Measurements from ENCODE around the gene OLFML2B.
A peak's percentile ranks its signal among the peaks of the same experiment; 100 is the strongest.
"Not testable (repeated sequence)": the region's sequence is repeated elsewhere in the genome, so short reads cannot be mapped to it uniquely, and the experiment has no call there.

OLFML2B gene

DNA sequence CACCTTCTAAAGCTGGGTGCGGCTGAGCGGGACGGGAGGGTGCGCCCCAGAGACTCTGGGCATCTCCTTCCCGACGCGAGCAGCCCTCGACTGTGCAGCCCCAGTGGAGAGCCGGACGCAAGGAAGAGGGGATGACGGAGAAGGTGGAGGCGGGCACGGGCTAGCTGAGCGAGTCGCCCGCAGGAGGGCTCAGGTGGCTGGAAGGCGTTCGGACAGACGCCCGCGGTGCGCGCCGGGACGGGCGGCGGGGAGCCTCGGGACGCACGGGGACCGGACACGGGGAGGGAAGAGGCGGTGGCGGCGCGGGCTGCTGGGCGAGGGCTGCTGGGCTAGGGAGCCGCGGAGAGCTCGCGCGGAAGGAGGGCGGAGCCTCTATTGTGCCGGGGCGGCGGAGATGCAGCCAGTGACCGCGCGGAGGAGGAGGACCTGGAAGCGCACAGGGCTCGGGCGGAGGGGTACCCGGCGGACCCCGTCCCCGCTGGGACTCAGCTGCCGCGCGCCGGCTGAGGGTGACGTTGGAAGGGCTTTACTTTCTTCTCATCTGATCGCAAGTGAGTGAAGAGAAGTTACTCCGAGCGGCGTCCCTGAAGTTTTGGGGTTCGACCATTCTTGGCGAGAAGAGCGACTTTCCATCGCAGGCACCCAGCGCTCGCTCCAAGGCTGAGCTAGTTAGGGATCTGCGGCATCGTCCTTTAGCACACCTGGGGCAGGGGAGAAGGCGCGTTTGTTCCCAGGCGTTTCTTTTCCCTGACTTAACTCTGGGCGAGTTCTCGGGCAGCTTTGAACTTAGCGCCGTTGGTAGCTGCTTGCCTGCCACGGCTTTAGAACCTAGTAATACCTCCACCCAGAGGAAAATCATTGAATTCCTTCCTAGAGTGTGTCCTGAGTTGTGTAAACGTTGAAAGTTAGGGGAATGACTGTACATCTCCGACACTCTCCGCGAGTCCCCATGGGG lies at the start of gene OLFML2B:
Gene OLFML2B, minus strand, starts transcription at position 323 of the 955 bp plus-strand sequence. CDS start 439 bp downstream, outside the sequence.
- peak; percentile 30 for DNase-seq

DNA sequence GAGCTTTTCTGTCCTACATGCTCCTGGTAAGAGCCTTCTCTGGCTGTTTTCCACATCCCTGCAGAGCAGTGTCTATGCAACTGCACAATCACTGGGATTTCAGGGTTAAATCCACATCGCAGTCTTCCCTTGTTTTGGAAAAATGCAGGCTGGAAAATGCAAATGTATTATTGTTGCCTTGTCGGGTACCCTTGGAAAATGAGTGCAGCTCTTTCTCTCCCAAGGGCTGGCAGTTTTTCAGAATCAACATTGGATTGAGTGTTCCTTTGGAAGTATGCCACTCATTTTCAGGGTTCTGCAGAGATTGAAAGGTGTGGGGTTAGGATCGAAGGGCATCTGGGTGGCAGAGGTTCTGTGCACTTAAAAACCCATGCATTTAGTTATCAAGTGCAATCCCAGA lies 49.1 kb upstream of the OLFML2B start:
- no peak for DNase-seq

DNA sequence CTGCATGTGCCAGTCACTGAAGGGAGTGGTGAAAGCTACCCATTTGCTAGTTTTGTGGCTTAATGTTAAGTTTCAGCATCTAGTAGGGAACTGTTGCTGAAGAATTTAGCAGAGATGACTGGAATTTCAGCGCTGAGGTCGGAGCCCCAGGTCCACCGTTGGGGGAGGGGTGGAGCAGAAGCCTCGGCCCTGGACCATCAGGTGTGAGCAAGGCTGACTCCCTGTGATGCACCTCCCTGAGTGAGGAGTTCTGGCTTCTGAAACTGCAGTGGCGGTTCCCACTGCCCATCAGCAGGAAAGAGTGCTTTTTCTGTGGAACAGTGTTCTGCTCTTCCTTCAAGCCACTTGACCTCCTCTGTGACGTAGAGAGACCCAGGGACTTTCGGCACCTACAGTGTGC lies 47.2 kb upstream of the OLFML2B start:
- no peak for DNase-seq

DNA sequence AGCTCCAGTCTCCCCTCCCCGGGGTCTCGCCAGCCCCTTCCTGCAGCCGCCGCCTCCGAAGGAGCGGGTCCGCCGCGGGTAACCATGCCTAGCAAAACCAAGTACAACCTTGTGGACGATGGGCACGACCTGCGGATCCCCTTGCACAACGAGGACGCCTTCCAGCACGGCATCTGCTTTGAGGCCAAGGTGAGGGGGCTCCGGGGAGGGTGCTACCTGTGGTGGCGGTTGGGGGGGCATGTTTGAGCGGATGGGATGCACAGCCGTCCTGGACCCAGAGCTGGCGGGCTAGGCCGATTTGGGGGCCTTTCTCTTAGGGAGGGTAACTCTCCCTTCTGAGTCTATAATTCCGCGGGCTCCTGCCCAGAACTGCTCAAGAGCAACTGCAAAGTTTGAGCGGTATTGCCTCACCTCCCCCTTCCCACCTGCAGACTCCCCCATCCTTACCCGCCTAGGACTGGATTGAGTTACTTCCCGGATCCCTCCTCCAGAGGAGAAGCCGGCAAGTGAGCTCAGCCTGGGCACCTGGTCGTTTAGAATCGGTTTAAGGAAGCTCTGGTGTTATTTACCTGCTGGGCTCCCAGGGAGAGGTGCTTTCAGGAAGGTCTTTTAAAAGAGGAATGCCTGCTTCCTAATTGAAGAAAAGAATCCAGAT lies 46.6 kb upstream of the OLFML2B start:
- DNase-seq: peak; percentile 71

DNA sequence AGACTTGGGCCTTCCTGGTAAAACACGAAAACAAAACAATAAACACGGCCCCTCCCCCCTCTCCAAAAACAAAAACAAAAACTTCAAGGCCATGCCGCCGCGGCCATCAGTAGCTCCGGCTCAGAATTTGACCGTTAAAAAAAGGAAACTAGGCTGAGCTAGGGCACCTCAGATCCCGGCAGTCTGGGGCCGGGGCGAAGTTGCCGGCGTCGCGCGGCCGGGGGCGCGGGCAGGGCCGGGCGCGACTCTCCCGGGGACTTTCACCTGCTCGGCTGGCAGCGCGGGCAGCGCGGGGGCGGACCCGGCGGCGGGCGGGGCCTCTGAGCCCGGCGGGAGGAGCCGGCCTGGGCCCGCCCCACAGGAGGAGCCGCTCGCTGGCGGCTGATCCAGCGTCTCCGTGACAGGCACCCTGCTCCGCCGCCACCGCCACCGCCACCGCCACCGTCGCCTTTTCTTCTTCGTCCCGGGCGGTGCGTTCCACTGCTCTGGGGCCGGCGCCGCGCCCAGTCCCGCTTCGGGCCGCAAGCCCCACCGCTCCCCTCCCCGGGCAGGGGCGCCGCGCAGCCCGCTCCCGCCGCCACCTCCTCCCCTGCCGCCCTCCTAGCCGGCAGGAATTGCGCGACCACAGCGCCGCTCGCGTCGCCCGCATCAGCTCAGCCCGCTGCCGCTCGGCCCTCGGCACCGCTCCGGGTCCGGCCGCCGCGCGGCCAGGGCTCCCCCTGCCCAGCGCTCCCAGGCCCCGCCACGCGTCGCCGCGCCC lies 45.8 kb upstream of the OLFML2B start, which contains the start of gene NOS1AP:
Gene NOS1AP, plus strand, starts transcription at position 358 of the 760 bp plus-strand sequence. CDS start 487 bp downstream, outside the sequence.
- peak; percentile 84 for DNase-seq

GRCh38 chr1:162068301-162068700 lies 44.6 kb upstream of the OLFML2B start:
- DNase-seq: no peak

DNA sequence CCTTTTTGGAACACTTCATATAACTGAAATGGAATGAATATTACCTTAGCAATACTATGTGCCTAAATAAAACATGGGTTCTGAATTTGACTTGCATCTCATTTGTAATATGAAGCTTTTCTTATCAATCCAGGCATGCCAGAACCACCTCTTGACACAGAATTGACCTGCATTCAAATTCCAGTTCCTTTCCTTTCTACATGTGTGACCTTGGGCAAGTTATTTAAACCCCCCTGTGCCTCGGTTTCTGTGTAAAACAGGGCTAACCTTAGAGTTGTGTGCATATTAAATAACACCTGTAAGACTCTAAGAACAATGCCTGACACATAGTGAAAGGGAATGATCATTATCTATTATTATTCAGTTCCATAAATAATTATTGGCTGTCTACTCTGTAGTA lies 43.8 kb upstream of the OLFML2B start:
- DNase-seq: no peak

DNA sequence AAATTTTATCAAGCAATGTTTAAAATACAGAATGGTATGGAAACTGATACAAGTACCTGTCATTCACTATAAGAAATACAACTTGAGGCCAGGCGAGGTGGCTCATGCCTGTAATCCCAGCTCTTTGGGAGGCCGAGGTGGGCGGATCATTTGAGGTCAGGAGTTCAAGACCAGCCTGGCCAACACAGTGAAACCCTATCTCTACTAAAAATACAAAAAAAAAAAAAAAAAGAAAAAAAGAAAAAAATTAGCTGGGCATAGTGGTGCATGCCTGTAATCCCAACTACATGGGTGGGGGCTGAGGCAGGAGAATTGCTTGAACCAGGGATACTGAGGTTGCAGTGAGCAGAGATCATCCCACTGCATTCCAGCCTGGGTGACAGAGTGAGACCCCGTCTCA lies 43.2 kb upstream of the OLFML2B start:
- DNase-seq: not testable (repeated sequence)

DNA sequence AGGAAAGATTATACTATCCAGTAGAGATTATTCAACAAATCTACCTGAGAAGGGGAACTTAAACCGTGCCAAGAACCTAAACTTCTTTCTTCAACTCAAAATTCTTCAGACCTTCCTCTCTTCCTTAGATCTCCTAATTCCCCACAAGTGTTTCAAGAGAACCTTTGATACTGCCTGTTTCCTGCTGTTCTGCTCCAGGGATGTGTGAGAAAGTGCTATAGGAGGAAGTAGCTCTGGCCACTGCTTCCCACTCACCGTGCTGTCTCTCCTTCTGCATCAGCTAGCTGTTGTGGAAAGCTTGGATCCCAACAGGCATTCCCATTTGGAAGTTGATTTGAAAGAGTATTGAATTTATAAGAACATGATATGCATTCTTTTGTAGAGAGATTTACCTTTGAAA lies 41.3 kb upstream of the OLFML2B start:
- DNase-seq: no peak

GRCh38 chr1:162062542-162063015 lies 38.9 kb upstream of the OLFML2B start:
- no peak for DNase-seq

GRCh38 chr1:162060314-162060713 lies 36.6 kb upstream of the OLFML2B start:
- DNase-seq: no peak

DNA sequence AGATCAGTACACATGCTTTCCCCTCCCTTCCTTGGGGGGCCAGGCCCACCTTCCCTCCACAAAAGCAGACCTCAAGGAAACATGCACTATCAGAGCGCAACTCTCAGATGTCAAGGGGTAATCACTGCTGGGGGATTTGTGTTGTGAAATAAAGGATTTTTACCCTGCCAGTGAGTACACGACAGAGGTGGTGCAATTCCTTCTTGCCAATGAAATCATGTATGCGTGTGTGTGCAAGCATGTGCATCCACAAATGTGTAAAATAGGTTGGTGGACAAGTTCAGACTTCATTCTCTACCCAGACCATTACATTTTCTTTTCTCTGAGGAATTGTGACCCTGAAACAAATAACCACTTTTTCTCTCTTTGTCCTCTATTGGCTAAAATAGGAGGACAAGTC lies 36.1 kb upstream of the OLFML2B start:
- no peak for DNase-seq

DNA sequence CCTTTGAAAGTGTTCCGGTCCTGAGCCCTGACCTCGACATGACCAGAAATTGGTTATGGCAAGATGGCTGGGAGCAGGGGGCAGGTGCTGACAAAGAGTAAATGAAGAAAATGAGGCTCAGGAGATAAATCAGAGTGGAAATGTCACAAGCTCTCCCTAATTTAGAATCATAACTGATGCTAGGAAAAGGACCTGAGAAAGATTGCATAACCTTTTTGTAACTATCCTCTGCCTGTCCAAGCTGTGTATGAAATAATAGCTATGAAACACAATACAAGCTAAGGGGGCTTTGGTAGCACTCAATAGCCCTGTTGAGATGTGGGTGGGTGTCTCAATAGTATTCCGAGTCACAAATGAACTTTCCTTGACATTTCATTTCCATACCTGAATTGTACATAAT lies 32.9 kb upstream of the OLFML2B start:
- no peak for DNase-seq

GRCh38 chr1:162056043-162056442 lies 32.4 kb upstream of the OLFML2B start:
- DNase-seq: peak; percentile 65

GRCh38 chr1:162055062-162055461 lies 31.4 kb upstream of the OLFML2B start:
- no peak for DNase-seq

- not testable (repeated sequence) for DNase-seq
These were observed 30.3 kb upstream of the OLFML2B start for GRCh38 chr1:162053949-162054348.

GRCh38 chr1:162046921-162047320 lies 23.3 kb upstream of the OLFML2B start:
- no peak for DNase-seq

DNA sequence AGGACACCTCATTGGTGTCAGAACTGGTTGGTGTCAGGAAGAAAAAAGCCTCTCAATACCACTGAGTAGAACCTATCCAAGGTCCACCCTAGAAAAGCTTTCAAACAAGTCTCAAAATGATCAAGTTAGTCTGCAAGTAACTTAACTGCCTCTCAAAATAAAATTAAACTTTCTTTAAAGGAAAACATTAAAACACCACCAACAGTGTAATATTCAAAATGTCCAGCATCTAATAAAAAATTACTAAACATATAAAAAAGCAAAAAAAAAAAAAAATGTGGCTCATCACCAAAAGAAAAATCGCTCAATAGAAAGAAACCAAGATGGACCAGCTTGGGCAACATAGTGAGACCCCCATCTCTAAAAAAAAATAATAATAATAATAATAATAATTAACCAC lies 18.7 kb upstream of the OLFML2B start:
- DNase-seq: no peak

DNA sequence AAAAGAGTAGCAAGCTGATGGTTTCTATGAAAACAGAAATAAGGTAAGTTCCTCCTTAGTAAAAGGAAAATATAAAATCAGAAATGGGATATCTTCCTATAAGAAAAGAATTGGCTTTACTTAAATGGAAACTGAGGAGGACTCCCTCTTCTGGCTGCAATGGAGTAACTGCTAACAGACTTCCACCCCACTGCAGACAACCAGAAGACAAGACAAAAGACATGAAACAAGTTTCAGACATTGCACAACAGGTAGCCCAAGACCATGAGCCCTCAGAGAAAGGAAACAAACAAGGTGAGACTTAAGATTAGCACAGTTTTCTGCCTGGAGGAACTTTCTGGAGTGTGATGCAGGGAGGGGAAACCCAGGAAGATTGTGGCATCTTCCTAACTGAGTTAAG lies 17.0 kb upstream of the OLFML2B start:
- DNase-seq: no peak

DNA sequence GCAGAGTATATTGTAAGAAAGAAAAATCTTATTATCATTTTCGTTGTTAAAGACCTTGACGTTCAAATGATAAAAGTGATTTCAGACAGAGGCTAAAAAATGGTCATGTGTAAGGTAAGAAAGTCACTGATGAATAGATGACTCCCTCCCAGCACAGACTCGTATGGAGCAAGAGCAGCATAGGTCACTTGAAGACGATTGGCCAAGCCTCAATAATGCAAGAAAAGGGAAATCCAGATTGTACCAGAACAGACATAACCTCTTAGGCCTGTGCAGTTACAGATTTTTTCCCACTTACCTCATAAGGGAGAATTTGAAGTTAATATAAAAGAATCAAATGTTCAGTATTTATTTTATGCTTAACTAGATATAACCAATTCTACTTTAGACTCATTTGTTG lies 16.3 kb upstream of the OLFML2B start:
- DNase-seq: no peak

DNA sequence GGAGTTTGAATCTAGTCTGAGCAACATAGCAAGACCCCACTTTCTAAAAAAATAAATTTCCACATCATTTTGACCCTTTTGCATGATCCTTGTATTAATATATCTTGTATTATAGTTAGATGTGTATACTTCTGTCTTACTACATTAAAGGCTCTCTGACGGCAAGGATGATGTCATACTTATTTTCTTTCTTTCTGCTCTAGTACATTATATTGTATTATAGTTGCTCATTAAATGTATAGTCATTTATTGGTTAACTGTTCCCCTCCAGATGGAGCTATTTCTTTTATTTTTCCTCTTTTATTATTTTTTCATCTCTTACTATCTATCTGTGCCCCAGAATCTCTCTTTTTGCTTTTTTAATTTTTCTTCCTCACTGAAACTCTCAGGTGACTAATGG lies 15.0 kb upstream of the OLFML2B start:
- DNase-seq: no peak

GRCh38 chr1:162036163-162036562 lies 12.5 kb upstream of the OLFML2B start:
- DNase-seq: no peak

DNA sequence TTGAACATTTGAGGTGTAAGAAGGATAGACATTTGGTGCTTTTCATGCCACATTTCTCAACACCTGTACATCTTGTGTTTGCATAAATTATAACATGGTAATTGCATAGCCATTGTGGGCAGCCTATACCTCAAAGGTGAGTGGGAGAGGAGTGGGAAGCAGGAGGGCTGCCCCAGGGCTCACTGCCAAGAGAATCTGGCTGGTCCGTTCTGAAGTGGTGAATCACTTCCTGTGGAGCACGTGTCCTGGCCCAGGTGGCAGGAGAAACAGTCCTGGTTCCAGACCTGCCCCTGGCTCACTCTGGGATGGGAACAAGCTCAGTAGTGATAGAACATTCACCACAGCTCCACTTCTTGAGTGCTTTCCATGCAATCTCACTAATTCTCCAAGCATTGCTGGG lies 11.6 kb upstream of the OLFML2B start:
- DNase-seq: no peak

Data from NCI-H2107 (cell line).